IMR-90 (cell line): ENCODE results near the gene CWC27. TPM values are rescaled to one million over a fixed set of nuclear protein-coding genes. Genes with fewer than 3 reads are reported as not detected.
A peak's percentile ranks its signal among the peaks of the same experiment; 100 is the strongest.

ENCODE experiments used
- ATAC-seq: fragments of 200-7000 bp; cut with Tn5 transposase; 2 replicates; pipeline ENCODE4 v1.9.1; 2020; ENCODE audit warnings: low read depth, mild to moderate bottlenecking, moderate library complexity
- BruUV-seq: library from RNA; stranded (reverse); fragments of 400-500 nt; replicated peaks from 2 replicates; lab custom pipeline; 2021; lab: Mats Ljungman, UMichigan
- CTCF ChIA-PET: fragments of 300-600 bp; formaldehyde crosslinking; extraction: SDS; loops from one replicate; lab custom pipeline; 2021; ENCODE audit warnings: antibody characterized with exemption; lab: Yijun Ruan, JAX
- POLR2A ChIA-PET: fragments of 300-600 bp; sonication (Branson Sonifier 250); formaldehyde crosslinking; loops from one replicate; lab custom pipeline; 2022; ENCODE audit warnings: antibody characterized with exemption; ENCODE audit not compliant: unreplicated experiment; lab: Charles Lee
- DNase-seq: peaks from one replicate; pipeline ENCODE4 v3.0.0; 2013
- H2AFZ ChIP-seq: replicated peaks from 2 replicates; pipeline ENCODE3; 2013; ENCODE audit warnings: low read length, mild to moderate bottlenecking; ENCODE audit not compliant: poor library complexity
- H2AK5ac ChIP-seq: 2 replicates; pipeline ENCODE4 v1.6.1; 2013; ENCODE audit warnings: low read depth, low read length, inconsistent platforms
- H2AK9ac ChIP-seq: replicated peaks from 2 replicates; pipeline ENCODE3; 2013; ENCODE audit warnings: mild to moderate bottlenecking, low read depth, low read length, moderate library complexity; ENCODE audit not compliant: poor library complexity
- H2BK120ac ChIP-seq: 2 replicates; pipeline ENCODE4 v1.6.1; 2013; ENCODE audit warnings: low read depth, low read length, inconsistent platforms
- H2BK15ac ChIP-seq: 3 replicates; pipeline ENCODE4 v1.6.1; 2013; ENCODE audit warnings: low read depth, low read length, inconsistent platforms
- H2BK20ac ChIP-seq: 2 replicates; pipeline ENCODE4 v1.6.1; 2013; ENCODE audit warnings: low read depth, mild to moderate bottlenecking, inconsistent platforms, low read length, moderate library complexity
- H2BK5ac ChIP-seq: 2 replicates; pipeline ENCODE4 v1.6.1; 2013; ENCODE audit warnings: mild to moderate bottlenecking, low read depth, low read length, inconsistent platforms; ENCODE audit not compliant: poor library complexity, severe bottlenecking
- H3K14ac ChIP-seq: replicated peaks from 2 replicates; pipeline ENCODE4 v1.6.1; 2013; ENCODE audit warnings: low read depth, low read length, inconsistent platforms
- H3K18ac ChIP-seq: 2 replicates; pipeline ENCODE4 v1.6.1; 2013; ENCODE audit warnings: low read depth, low read length, control low read depth
- H3K23ac ChIP-seq: 2 replicates; pipeline ENCODE4 v1.6.1; 2013; ENCODE audit warnings: low read depth, low read length, inconsistent platforms
- H3K27ac ChIP-seq: 2 replicates; pipeline ENCODE4 v1.5.1; 2013; ENCODE audit warnings: mild to moderate bottlenecking, control low read depth, low read length; ENCODE audit not compliant: insufficient read depth
- H3K27me3 ChIP-seq: 2 replicates; pipeline ENCODE4 v1.6.1; 2013; ENCODE audit warnings: low read length; ENCODE audit not compliant: control insufficient read depth, insufficient read depth
- H3K36me3 ChIP-seq: 2 replicates; pipeline ENCODE4 v1.6.1; 2013; ENCODE audit warnings: low read length, mixed read lengths; ENCODE audit not compliant: control insufficient read depth, insufficient read depth
- H3K4ac ChIP-seq: 2 replicates; pipeline ENCODE4 v1.6.1; 2013; ENCODE audit warnings: low read depth, low read length, inconsistent platforms
- H3K4me1 ChIP-seq: 2 replicates; pipeline ENCODE4 v1.6.1; 2013; ENCODE audit warnings: low read length, mixed read lengths; ENCODE audit not compliant: control insufficient read depth, insufficient read depth
- H3K4me2 ChIP-seq: 2 replicates; pipeline ENCODE4 v1.6.1; 2013; ENCODE audit warnings: low read depth, mild to moderate bottlenecking, control low read depth, low read length, moderate library complexity
- H3K4me3 ChIP-seq: 2 replicates; pipeline ENCODE4 v1.5.1; 2013; ENCODE audit warnings: low read depth, mild to moderate bottlenecking, control low read depth, low read length, moderate library complexity; ENCODE audit not compliant: insufficient read depth
- H3K56ac ChIP-seq: 2 replicates; pipeline ENCODE4 v1.6.1; 2013; ENCODE audit warnings: low read length, inconsistent platforms; ENCODE audit not compliant: insufficient read depth; ENCODE audit errors: extremely low read depth
- H3K79me1 ChIP-seq, 2 experiments: 2 replicates each; pipeline ENCODE4 v1.6.1; 2013; ENCODE audit warnings: low read length in 2 of 2, inconsistent platforms in 1 of 2, low read depth in 1 of 2
- H3K9ac ChIP-seq: 2 replicates; pipeline ENCODE4 v1.6.1; 2013; ENCODE audit warnings: low read depth, low read length, control low read depth
- H3K9me1 ChIP-seq: 2 replicates; pipeline ENCODE4 v1.6.1; 2013; ENCODE audit warnings: low read length, inconsistent platforms; ENCODE audit not compliant: insufficient read depth
- H3K9me3 ChIP-seq: 2 replicates; pipeline ENCODE4 v1.6.1; 2013; ENCODE audit warnings: low read length; ENCODE audit not compliant: control insufficient read depth, insufficient read depth
- H4K20me1 ChIP-seq: 2 replicates; pipeline ENCODE4 v1.6.1; 2013; ENCODE audit warnings: low read length, inconsistent platforms; ENCODE audit not compliant: insufficient read depth
- H4K5ac ChIP-seq: 2 replicates; pipeline ENCODE4 v1.6.1; 2013; ENCODE audit warnings: mild to moderate bottlenecking, low read depth, low read length, control low read depth
- H4K8ac ChIP-seq, 2 experiments: 2 replicates each; pipeline ENCODE4 v1.6.1; 2013; ENCODE audit warnings: low read depth in 2 of 2, low read length in 2 of 2, control low read depth in 1 of 2, inconsistent platforms in 1 of 2
- H4K91ac ChIP-seq: 2 replicates; pipeline ENCODE4 v1.6.1; 2013; ENCODE audit warnings: low read depth, low read length, inconsistent platforms; ENCODE audit not compliant: insufficient read depth
- BHLHE40 ChIP-seq: fragments of 150-350 bp; IDR thresholded peaks from 2 replicates; pipeline ENCODE4 v1.6.1; 2016; ENCODE audit warnings: mild to moderate bottlenecking, low read depth, low read length
- CEBPB ChIP-seq: IDR thresholded peaks from 2 replicates; pipeline ENCODE4 v1.6.1; 2012; ENCODE audit warnings: low read depth, low read length, improper control_type of control experiment
- CHD1 ChIP-seq: IDR thresholded peaks from 2 replicates; pipeline ENCODE4 v1.6.1; 2012; ENCODE audit warnings: low read depth, low read length, improper control_type of control experiment
- CTCF ChIP-seq: conservative IDR thresholded peaks from 2 replicates; pipeline ENCODE4 v1.5.1; 2012; ENCODE audit warnings: mild to moderate bottlenecking, low read depth, low read length, improper control_type of control experiment
- ELK1 ChIP-seq: fragments of 150-350 bp; IDR thresholded peaks from 2 replicates; pipeline ENCODE4 v1.6.1; 2016; ENCODE audit warnings: low read depth, mild to moderate bottlenecking, low read length, moderate library complexity, borderline replicate concordance
- FOS ChIP-seq: fragments of 150-350 bp; IDR thresholded peaks from 2 replicates; pipeline ENCODE4 v1.6.1; 2016; ENCODE audit warnings: low read depth, low read length
- MAFK ChIP-seq: IDR thresholded peaks from 2 replicates; pipeline ENCODE4 v1.6.1; 2012; ENCODE audit warnings: low read depth, low read length, improper control_type of control experiment
- MAZ ChIP-seq: IDR thresholded peaks from 2 replicates; pipeline ENCODE4 v1.6.1; 2012; ENCODE audit warnings: low read depth, mild to moderate bottlenecking, low read length, improper control_type of control experiment, moderate library complexity, borderline replicate concordance
- MXI1 ChIP-seq: IDR thresholded peaks from 2 replicates; pipeline ENCODE4 v1.6.1; 2012; ENCODE audit warnings: low read depth, mild to moderate bottlenecking, low read length, moderate library complexity, borderline replicate concordance
- NFE2L2 ChIP-seq: fragments of 150-350 bp; IDR thresholded peaks from 2 replicates; pipeline ENCODE4 v1.6.1; 2016; ENCODE audit warnings: low read depth, mild to moderate bottlenecking, low read length
- POLR2A ChIP-seq: IDR thresholded peaks from 2 replicates; pipeline ENCODE4 v1.6.1; 2012; ENCODE audit warnings: mild to moderate bottlenecking, low read depth, low read length
- RAD21 ChIP-seq: IDR thresholded peaks from 2 replicates; pipeline ENCODE4 v1.6.1; 2012; ENCODE audit warnings: low read length, improper control_type of control experiment
- RCOR1 ChIP-seq: IDR thresholded peaks from 2 replicates; pipeline ENCODE4 v1.6.1; 2012; ENCODE audit warnings: mild to moderate bottlenecking, low read length, improper control_type of control experiment; ENCODE audit not compliant: insufficient replicate concordance
- RFX5 ChIP-seq: IDR thresholded peaks from 2 replicates; pipeline ENCODE4 v1.8.0; 2012; ENCODE audit warnings: low read depth, mild to moderate bottlenecking, low read length, moderate library complexity
- SMC3 ChIP-seq: fragments of 150-350 bp; IDR thresholded peaks from 2 replicates; pipeline ENCODE4 v1.6.1; 2016; ENCODE audit warnings: low read depth, mild to moderate bottlenecking, antibody characterized with exemption, low read length, moderate library complexity
- USF2 ChIP-seq: fragments of 150-350 bp; IDR thresholded peaks from 2 replicates; pipeline ENCODE4 v1.6.1; 2017; ENCODE audit warnings: mild to moderate bottlenecking, antibody characterized with exemption, low read length, low read depth
- dilution Hi-C: fragments of 300-500 bp; cut with HindIII; formaldehyde crosslinking; loops from one replicate; pipeline ENCODE4 v1.14.3; 2018; ENCODE audit warnings: low sequenced_read_pairs; ENCODE audit not compliant: unreplicated experiment
- in situ Hi-C: fragments of 300-500 bp; cut with MboI; formaldehyde crosslinking; loops from 3 replicates; pipeline ENCODE4 v1.14.3; 2019; ENCODE audit warnings: low sequenced_read_pairs, inconsistent platforms, mixed read lengths
- intact Hi-C: fragments of 100-400 bp; cut with micrococcal nuclease; formaldehyde crosslinking; loops from 2 replicates; pipeline ENCODE4 v1.10.0; 2022
- polyA plus RNA-seq, 3 experiments: library from polyadenylated mRNA; depleted of rRNA; stranded (reverse); fragments of >200 nt; gene quantifications; 2 replicates each; pipeline ENCODE4 v1.2.3, GENCODE V29; 2012; ENCODE audit warnings: low replicate concordance in 1 of 3
- total RNA-seq: library from RNA; depleted of rRNA; stranded (reverse); fragments of >200 nt; gene quantifications from 2 replicates; pipeline ENCODE4 v1.2.3, GENCODE V29; 2012

CWC27 gene
- total and polyA plus RNA-seq, 2 of the 4 experiments (the other 2 are of a cell fraction), result 13.3 to 17.1 TPM

- ATAC-seq (peak; percentile 88), DNase-seq (peak; percentile 58)
- H3K36me3 ChIP-seq, result no peaks in the 10 kb centered on the region
- no peak for TF ChIP-seq NFE2L2
- no peak for TF ChIP-seq CEBPB
- TF ChIP-seq SMC3, result no peak
- no peak for TF ChIP-seq CHD1
- no peak for TF ChIP-seq POLR2A
- TF ChIP-seq USF2, result no peak
- TF ChIP-seq BHLHE40, result no peak
- TF ChIP-seq MXI1, result no peak
- no peak for TF ChIP-seq CTCF
- no peak for TF ChIP-seq RAD21
- no peak for TF ChIP-seq FOS
- no peak for TF ChIP-seq MAZ
- no peak for TF ChIP-seq MAFK
- no peak for TF ChIP-seq ELK1
- TF ChIP-seq RCOR1, result no peak
- no peak for TF ChIP-seq RFX5
- ChIA-PET POLR2A (no interaction called here), CTCF (no interaction called here)
- peaks cover 4% of the 10 kb centered on the region; the same call in 1 of the 2 replicates for H3K4me1 ChIP-seq
- H2BK5ac ChIP-seq, result peak overlapping the region; percentile 64
- no peak overlapping the region for H2AK5ac ChIP-seq
- H4K20me1 ChIP-seq, result no peaks in the 10 kb centered on the region
- peak overlapping the region; percentile 71; the same call in 1 of the 2 replicates for H3K18ac ChIP-seq
- no peak overlapping the region for H4K8ac ChIP-seq
- H3K79me1 ChIP-seq, result no peaks in the 10 kb centered on the region; a peak in 1 of 4 replicates
- no peaks in the 10 kb centered on the region for H3K9me3 ChIP-seq
- no peak overlapping the region for H3K4me3 ChIP-seq
- no peak overlapping the region for H4K91ac ChIP-seq
- no peak overlapping the region for H3K27ac ChIP-seq
- H3K9ac ChIP-seq, result no peak overlapping the region; the same call in 1 of the 2 replicates
- H3K4ac ChIP-seq, result no peak overlapping the region
- no peak overlapping the region for H3K56ac ChIP-seq
- intact Hi-C loops (no loop called here), dilution Hi-C loops (no loop called here), in situ Hi-C loops (no loop called here)
- H2BK20ac ChIP-seq, result no peak overlapping the region
- H2BK120ac ChIP-seq, result no peak overlapping the region
- H3K14ac ChIP-seq, result 0 out of 2 replicates have a peak overlapping the region, but pooled peaks have one; percentile 35
- no peak overlapping the region for H2AFZ ChIP-seq
- no TSS peak for BruUV-seq
- H4K5ac ChIP-seq, result no peak overlapping the region
- peaks cover 3% of the 10 kb centered on the region for H3K9me1 ChIP-seq
- no peak overlapping the region; the same call in 1 of the 2 replicates for H3K4me2 ChIP-seq
- H2BK15ac ChIP-seq, result no peak overlapping the region; the same call in 2 of the 3 replicates
- no peak overlapping the region for H2AK9ac ChIP-seq
- no peaks in the 10 kb centered on the region for H3K27me3 ChIP-seq
- no peak overlapping the region for H3K23ac ChIP-seq
These were observed 248.9 kb downstream of the CWC27 start for GRCh38 chr5:65017636-65018035.
